Measurements from ENCODE around the gene RESP18. TPM values are rescaled to one million over a fixed set of nuclear protein-coding genes. Genes with fewer than 3 reads are reported as not detected.

Gene RESP18
- polyA plus RNA-seq, 1 of the 3 experiments (the other 2 are of a cell fraction), result not detected

- TF ChIP-seq CTCF (IDR thresholded peaks at IDR 0.05) (no peak), RAD21 (IDR thresholded peaks at IDR 0.05; ENCODE audit: low read length) (no peak), ZBTB33 (IDR thresholded peaks at IDR 0.05; ENCODE audit: borderline replicate concordance, low read depth) (no peak), RFX5 (IDR thresholded peaks at IDR 0.05; ENCODE audit: low read length) (no peak), GABPA (IDR thresholded peaks at IDR 0.05; ENCODE audit: low read depth) (no peak), FOXJ3 (CRISPR knock-in tag; IDR thresholded peaks at IDR 0.05) (no peak), RCOR1 (IDR thresholded peaks at IDR 0.05; ENCODE audit: low read length) (no peak), EP300 (IDR thresholded peaks at IDR 0.05; ENCODE audit: borderline replicate concordance in 1 of 2, low read depth in 1 of 2, low read length in 1 of 2) (no peak), MXI1 (IDR thresholded peaks at IDR 0.05; ENCODE audit: low read depth, low read length) (no peak), POLR2AphosphoS5 (IDR thresholded peaks at IDR 0.05; ENCODE audit: low read depth, low read length) (no peak), JUND (IDR thresholded peaks at IDR 0.05) (no peak), TCF12 (IDR thresholded peaks at IDR 0.05) (no peak), USF1 (IDR thresholded peaks at IDR 0.05; ENCODE audit: borderline replicate concordance, low read depth) (no peak), MAX (IDR thresholded peaks at IDR 0.05; ENCODE audit: low read depth) (no peak), YY1 (IDR thresholded peaks at IDR 0.05; ENCODE audit: low read depth) (no peak), PBX3 (IDR thresholded peaks at IDR 0.05) (no peak), ELF1 (IDR thresholded peaks at IDR 0.05) (no peak), USF2 (IDR thresholded peaks at IDR 0.05; ENCODE audit: borderline replicate concordance, low read depth, low read length) (no peak), FOXM1 (IDR thresholded peaks at IDR 0.05; ENCODE audit: low read depth) (no peak)
- peaks cover 0 to 7% of the 10 kb centered on the region in 2 experiments; a peak in 2 of 4 replicates for H3K4me1 ChIP-seq (ENCODE audit: control insufficient read depth in 1 of 2, insufficient read depth in 2 of 2, low read depth in 1 of 2, low read length in 1 of 2)
- H3K4me2 ChIP-seq, result no peak overlapping the region
- H3K27ac ChIP-seq (ENCODE audit: low read depth in 2 of 2, low read length in 1 of 2), result no peak overlapping the region
- WGBS (ENCODE audit: low lambda C conversion rate), result 71% methylated on average over 1 of the region's 1 CpG
- H3F3A ChIP-seq (replicated peaks; ENCODE audit: insufficient read depth), result peaks cover 2% of the 10 kb centered on the region
- no peaks in the 10 kb centered on the region for H3K36me3 ChIP-seq (replicated peaks in 1 of 2; ENCODE audit: control insufficient read depth in 1 of 2, insufficient read depth in 2 of 2, low read length in 1 of 2)
- no peak overlapping the region for H2AFZ ChIP-seq (ENCODE audit: low read depth)
- H3K27me3 ChIP-seq (ENCODE audit: insufficient read depth), result no peaks in the 10 kb centered on the region
- no peak for DNase-seq
- no peaks in the 10 kb centered on the region for H3K9me2 ChIP-seq
- H3K4me3 ChIP-seq (ENCODE audit: low read depth in 2 of 2, low read length in 1 of 2), result no peak overlapping the region
- CTCF ChIA-PET, result interaction anchor here (0.8 to 4.4 kb wide), 4 partner anchors 12 to 147 kb away, joined by 3 to 41 read pairs (median 4); no protein-coding TSS in a partner anchor
- H4K20me1 ChIP-seq (ENCODE audit: insufficient read depth), result no peaks in the 10 kb centered on the region
- no peak overlapping the region for H3K9ac ChIP-seq
- no peaks in the 10 kb centered on the region for H3K9me3 ChIP-seq
- POLR2A ChIA-PET, result no interaction called here
- no peaks in the 10 kb centered on the region for H3K79me2 ChIP-seq (ENCODE audit: insufficient read depth)
Measured at GRCh38 chr2:219306047-219306446, 26.5 kb downstream of the RESP18 start.

Measured in SK-N-SH (cell line).